Activated T-helper 9 cell treated with anti-CD3 and anti-CD28 coated beads, Interleukin-2, amount 50 U/mL, for 16 hours (primary cell): ENCODE results near the gene OS9.

Source experiments
- DNase-seq: peaks from one replicate; pipeline ENCODE4 v3.0.0-alpha.2; 2020; ENCODE audit warnings: low read depth

The OS9 gene

GRCh38 chr12:57769594-57769993 lies 75.7 kb downstream of the OS9 start:
- DNase-seq = no peak

- no peak for DNase-seq
These were observed 76.8 kb downstream of the OS9 start for GRCh38 chr12:57770734-57771133.
